ENCODE measurements around the gene ABCC3.

Gene ABCC3

GRCh38 chr17:50645748-50646682 is 11.3 kb downstream of the ABCC3 start:
- no peak for DNase-seq

GRCh38 chr17:50647187-50647586 is 12.5 kb downstream of the ABCC3 start:
- DNase-seq = no peak

- no peak for DNase-seq
These were observed 14.6 kb downstream of the ABCC3 start for GRCh38 chr17:50649042-50649908.

DNA sequence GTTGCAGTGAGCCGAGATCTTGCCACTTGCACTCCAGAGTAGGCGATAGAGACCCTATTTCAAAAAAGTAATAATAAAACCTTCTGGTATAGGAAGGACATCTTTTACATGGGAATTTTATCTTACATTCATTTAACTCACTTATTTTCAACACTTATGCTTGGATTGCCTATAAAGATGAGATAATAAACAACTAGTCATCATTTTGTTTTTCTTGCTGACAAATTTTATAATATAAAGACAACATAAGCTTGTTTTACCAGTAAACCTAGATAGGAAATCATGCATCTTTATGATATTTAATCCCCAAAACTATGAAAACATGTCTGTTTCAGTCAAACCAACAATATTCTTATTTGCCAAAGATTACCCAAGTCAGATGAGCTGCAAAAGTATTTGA is 17.0 kb downstream of the ABCC3 start:
- DNase-seq = no peak

- no peak for DNase-seq
These were observed 19.1 kb downstream of the ABCC3 start for GRCh38 chr17:50653738-50654137.

- DNase-seq = no peak
These were observed 21.8 kb downstream of the ABCC3 start for GRCh38 chr17:50656509-50656908.

- DNase-seq = no peak
These were observed 22.4 kb downstream of the ABCC3 start for GRCh38 chr17:50657054-50657453.

- DNase-seq = no peak
These were observed 22.9 kb downstream of the ABCC3 start for GRCh38 chr17:50657627-50658026.

GRCh38 chr17:50658616-50659015 is 23.9 kb downstream of the ABCC3 start:
- DNase-seq = no peak

GRCh38 chr17:50659179-50659578 is 24.5 kb downstream of the ABCC3 start:
- DNase-seq = no peak

GRCh38 chr17:50660042-50660886 is 25.6 kb downstream of the ABCC3 start:
- DNase-seq = peak; percentile 12 to 61

- no peak for DNase-seq
These were observed 26.2 kb downstream of the ABCC3 start for GRCh38 chr17:50660887-50661345.

DNA sequence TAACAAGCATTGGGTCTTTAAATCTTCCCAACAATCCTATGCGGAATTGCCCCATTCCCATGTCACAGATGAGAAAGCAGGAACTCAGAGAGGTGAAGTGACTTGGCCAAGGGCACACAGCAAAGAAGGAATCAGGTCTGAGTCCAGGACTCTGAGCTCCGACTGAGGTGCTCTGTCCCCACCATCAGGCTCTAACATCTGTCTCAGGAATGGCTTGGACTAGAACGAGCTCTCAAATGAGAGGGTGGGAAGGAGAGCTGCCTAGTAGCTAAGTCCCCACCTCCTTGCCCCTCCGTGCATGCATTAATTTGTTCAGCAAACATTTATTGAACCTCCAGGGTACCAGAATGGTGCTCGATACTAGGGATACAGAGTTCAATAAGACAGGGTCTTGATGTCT is 26.7 kb downstream of the ABCC3 start:
- DNase-seq = no peak

- DNase-seq = peak; percentile 84 to 93
These were observed 27.2 kb downstream of the ABCC3 start for GRCh38 chr17:50661795-50662391.

DNA sequence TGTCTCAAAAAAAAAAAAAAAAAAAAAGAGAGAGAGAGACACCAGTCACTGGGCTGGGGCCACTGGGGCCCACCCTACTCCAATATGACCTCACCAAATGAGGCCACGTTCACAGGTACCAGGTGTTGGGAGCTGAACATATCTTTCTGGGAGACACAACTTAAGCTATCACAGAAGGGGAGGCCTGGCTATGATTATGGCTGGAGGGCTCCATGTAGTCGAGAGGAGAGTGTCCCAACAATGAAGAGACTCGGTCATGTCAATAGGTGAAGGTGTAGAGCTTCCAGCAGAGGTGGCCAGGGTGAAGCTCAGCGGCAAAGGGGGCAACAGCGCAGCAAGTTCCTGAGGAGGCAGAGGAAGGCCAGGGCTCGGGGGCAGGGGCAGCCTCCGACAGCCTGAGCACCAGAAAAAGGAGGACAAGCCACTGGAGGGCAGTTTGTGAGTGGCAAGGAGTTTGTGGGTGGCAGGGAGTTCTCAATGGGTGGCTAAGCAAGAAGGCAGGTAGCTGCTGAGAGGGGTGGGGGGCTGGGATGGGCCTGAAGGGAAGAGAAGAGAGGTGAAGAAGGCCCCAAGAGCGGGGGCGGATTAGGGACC is 28.0 kb downstream of the ABCC3 start:
- no peak for DNase-seq

GRCh38 chr17:50663812-50664374 is 29.2 kb downstream of the ABCC3 start:
- DNase-seq = no peak

DNA sequence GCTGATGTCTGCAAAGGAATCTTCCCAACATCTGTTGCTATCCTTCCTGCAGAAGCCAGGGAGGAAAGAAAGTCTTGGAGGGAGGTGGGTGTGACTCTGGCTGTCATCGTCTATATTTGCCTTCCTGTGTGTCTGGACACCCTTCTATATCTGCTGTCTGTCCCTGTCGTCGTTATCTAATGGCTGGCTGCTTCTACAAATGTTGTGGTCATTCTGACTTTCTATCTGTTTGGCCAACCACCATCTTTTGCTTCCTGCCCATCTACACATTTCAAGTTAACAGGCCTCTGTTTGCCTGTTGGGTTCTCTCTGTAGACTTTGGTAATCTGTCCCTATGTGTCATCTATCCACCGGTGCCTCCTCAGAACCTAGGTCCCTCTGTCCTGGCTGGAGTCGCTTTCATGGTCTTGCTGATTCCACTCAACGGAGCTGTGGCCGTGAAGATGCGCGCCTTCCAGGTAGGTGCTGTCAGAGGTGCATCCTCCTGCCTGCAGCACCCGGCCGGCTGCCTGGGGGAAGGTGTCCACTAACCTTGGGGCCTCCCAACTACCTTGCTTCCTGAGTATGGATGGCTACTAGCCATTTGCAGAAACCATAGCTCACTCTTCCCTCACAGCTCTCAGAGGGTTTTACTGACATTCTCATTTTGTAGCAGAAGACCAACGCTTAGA is 30.2 kb downstream of the ABCC3 start:
- DNase-seq = no peak

GRCh38 chr17:50665838-50666237 is 31.2 kb downstream of the ABCC3 start:
- DNase-seq = no peak

GRCh38 chr17:50666316-50666715 is 31.6 kb downstream of the ABCC3 start:
- DNase-seq = no peak

- DNase-seq = no peak
These were observed 32.8 kb downstream of the ABCC3 start for GRCh38 chr17:50667259-50668024.
